HuH-7.5 (cell line): ENCODE measurements around the gene UBE3D.
"Not testable (repeated sequence)": the region's sequence is repeated elsewhere in the genome, so short reads cannot be mapped to it uniquely, and the experiment has no call there.

Source experiments
- DNase-seq: peaks from one replicate; pipeline ENCODE4 v3.0.0; 2011; ENCODE audit warnings: low spot score

The UBE3D gene

DNA sequence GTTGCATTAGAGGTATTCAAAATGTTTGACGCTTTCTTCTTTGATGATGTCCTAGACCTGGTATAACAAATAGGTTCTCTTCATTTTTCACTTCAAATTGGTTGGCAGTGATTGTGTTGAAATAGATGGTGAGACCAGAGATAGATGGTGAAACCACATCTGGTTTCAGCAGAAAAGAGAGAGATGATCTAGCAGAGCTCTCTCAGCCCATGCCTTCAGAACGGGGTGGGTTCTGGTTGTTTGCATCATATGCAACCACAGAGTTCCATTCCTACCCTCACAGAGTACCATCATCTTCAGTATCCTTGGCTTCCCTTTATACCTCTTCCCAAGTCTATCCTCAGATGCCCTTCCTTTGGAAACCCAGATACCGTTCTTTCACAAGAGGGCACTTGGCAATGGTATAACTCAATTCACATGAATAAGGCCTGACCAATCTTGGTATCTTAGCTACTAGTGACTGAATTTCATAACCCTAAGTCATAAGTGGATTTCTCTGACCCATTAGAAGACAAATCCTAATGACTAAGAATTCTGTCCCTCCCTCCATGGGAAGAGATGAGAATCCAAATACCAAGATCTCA, 93.7 kb downstream of the UBE3D start:
- no peak for DNase-seq

- DNase-seq: no peak
Measured at GRCh38 chr6:82970839-82971238, 94.8 kb downstream of the UBE3D start.

GRCh38 chr6:82968708-82969107, 96.9 kb downstream of the UBE3D start:
- no peak for DNase-seq

GRCh38 chr6:82963191-82963925, 102.3 kb downstream of the UBE3D start:
- DNase-seq: no peak

GRCh38 chr6:82959385-82959941, 106.2 kb downstream of the UBE3D start:
- DNase-seq: no peak

- DNase-seq: no peak
Measured at GRCh38 chr6:82958551-82958950, 107.1 kb downstream of the UBE3D start.

DNA sequence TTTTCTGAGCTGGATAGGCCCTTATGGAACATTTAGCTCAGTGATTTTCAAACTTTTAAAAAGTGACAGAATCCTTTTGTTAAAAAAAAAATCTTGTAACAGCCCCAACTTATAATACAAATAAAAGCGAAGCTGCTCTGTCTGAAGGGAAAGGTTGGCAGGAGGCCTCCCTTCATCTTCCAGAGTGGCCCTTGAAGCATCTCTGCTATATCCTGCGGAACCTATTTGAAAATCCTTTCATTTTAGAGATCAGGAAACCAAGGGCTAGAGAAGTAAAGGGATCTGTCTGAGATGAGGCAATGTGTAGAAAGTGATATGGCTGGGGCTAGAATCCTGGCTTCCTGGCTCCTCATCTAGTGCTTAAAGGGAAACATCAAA, 107.8 kb downstream of the UBE3D start:
- DNase-seq: no peak

DNA sequence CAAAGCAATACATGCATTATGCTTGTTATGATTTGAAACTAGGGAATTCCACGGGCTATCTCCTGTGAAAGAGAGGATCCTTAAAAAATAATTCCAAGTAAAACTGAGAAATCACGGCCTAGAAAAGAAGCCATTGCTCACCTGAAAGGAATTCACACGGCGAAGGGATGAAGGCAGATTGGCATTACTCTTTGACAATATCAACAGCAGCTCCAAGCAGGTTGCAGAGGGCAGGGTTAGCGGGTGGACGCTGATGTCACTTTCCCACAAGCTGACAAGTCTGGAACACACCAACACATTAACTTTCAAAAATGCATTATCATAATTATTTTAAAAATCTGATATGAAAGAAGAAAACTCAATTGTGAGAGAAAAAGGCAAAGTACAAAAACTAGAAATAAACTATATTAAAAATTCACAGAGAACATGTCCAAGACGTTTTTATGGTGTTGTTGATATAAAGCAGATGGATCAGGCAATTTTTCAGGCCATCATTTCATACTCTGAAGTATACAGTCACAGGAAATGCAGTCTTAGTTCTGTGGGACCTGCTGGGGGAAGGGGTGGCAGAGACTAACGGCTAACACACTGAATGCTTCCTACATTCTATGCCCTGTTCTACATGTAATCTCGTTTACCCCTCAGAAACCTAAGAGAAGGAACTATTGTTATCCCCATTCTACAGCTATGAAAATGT, 108.3 kb downstream of the UBE3D start:
- DNase-seq: no peak

DNA sequence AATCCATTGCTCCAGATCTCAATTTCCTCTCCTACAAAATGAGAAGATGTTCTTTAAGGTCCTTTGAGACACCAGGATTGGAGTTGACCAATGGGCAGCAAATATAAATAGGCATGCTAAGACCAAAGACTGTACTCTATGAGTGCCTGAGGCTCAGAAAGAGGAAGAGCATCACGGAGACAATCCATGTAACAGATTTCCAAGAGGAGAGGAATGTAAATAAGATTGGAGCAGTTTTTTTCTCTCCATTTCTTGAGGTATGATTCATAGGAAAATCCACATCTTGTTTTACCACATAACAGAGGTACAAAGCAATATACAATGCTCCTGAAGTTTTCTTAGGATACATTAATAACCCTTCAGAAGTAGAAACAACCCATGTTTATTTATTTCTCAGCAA, 109.8 kb downstream of the UBE3D start:
- DNase-seq: no peak

DNA sequence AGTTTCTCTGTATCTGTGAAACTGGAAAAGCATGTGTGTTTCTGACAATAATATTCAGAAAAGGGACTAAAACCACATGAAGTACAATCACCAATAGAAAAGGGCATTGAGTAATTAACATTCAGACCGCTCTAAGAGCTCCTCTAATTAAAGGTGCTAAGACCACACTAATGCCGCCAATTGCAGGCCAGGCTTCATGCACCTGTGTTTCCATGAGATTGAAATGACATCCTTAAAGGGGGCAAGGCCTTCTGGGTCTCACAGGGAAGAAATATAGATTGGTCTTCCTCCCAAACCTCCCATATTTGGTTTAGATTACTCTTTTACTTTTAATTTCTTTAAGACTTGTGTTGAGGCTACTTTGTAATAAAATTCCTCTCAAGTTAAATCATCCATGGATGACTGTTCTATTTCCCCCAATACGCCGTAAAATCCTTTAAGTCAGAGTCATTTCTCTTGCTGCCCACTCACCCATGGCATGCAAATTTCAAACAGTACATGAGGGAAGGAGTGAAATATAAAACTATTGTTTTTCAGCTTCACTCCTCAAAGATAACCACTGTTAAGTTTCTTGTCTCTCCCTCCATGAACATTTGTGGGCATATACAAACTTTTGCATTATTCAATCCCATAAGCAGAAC, 110.6 kb downstream of the UBE3D start:
- no peak for DNase-seq

- no peak for DNase-seq
Measured at GRCh38 chr6:82954356-82954755, 111.3 kb downstream of the UBE3D start.

GRCh38 chr6:82953871-82954270, 111.8 kb downstream of the UBE3D start:
- no peak for DNase-seq

DNA sequence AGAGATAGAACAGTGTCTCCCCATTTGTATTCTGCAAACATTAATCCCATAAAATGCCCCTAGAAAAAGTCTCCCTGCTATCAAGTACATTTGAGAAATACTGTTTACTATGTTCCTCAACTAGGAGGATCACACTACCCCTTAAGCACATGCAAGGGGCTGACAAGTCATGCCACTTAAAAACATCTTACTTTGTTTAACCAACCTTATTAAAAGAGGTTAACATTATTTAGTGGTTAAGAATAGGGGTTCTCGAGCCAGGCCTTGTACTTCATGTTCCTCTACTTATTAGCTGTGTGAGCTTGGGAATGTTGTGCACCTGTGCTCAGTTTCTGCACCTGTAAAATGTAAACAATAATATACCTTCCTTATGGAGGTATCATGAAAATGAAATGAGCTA, 113.7 kb downstream of the UBE3D start:
- DNase-seq: no peak

DNA sequence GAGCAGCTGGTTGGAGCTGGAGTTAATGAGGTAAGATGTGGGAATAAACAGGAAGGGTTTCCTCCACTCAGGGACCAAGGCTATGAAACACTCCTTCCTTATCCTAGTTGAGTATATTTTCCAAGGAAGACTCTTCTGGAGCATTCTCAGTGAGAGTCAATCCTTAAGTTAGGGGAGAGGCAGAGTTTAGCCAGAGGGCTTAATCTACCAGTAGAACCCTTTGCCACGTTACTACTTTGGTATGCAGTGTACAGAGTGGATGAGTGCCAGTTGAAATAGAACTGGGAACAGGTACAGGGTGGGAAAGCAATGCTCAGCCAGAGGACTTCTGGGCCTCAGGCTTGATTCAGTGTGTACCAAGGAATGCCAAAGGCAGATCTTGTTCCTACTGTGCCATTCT, 114.3 kb downstream of the UBE3D start:
- DNase-seq: no peak

GRCh38 chr6:82930915-82931314, 134.7 kb downstream of the UBE3D start:
- not testable (repeated sequence) for DNase-seq

- no peak for DNase-seq
Measured at GRCh38 chr6:82924799-82925535, 140.7 kb downstream of the UBE3D start.

DNA sequence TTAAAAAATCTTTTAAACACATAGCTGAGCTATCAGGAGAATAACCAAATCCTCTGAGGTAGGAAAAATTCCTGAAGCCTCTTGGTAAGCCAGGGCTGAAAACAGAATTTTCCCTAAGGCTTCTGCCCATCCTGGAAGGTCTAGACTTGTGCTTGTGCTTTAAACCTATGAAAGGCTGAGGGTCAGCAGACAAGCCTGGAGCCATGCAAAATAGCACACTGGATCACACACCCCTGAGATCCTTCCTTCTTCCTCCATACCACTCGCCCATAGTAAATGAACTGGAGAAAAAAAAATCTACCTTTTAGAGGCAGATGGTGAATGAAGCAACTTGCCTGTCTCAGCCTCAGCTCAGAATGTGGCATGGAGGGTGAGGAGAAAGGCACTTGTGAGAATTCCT, 144.4 kb downstream of the UBE3D start:
- DNase-seq: no peak

DNA sequence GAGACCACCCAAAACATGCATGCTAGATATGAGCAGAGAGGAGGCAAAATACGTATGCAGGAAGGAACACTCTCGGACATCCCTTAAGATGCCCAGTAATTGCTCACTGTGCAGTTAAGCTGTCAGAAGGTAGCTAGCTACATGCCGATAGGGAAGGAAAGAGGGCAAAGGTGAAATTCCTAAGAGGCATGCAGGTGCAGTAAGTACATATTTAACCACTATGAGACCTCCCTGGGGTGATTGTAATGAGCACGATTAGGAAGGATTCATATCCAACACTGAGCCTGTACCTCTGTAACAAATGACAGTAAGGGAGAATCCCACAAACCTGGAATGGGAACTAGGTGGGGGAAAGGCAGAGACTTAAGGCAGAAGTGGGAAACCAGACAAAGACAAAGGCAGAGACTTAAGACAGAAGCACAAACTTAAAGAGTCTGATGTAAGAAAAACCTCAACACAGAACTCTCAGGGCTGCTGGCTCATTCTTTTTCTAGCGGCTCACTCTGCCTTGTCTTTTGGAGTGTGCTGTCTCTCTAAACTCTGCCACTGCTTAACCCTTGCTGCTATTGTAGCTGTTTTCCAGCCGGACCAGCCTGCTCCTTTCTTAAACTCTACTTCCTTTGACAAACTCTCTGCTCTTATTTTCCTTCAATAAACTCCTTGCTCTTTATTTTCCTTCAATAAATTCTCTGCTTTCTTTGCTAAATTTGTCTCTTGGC, 148.1 kb downstream of the UBE3D start:
- no peak for DNase-seq

GRCh38 chr6:82915666-82916065, 150.0 kb downstream of the UBE3D start:
- no peak for DNase-seq

GRCh38 chr6:82914511-82914910, 151.1 kb downstream of the UBE3D start:
- DNase-seq: no peak

DNA sequence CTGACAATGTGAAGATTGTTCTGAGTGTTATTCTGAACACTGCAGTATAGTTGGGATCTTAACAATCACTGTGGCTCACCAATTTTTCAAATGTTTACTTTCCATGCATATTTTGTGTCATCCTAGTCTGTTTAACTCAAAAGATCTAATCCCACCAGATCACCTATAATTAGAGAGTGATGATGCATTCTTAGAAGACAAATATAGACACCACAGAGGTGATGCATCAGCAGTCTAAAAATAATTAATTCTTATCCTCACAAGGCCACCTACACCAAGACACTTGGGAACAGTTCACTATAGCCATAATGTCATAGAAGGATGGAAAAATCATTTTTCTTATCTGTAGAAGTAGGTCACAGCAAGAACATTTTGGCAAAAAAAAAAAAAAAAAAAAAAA, 154.8 kb downstream of the UBE3D start:
- no peak for DNase-seq
